ENCODE results near the gene SMARCA1.

SMARCA1 gene

DNA sequence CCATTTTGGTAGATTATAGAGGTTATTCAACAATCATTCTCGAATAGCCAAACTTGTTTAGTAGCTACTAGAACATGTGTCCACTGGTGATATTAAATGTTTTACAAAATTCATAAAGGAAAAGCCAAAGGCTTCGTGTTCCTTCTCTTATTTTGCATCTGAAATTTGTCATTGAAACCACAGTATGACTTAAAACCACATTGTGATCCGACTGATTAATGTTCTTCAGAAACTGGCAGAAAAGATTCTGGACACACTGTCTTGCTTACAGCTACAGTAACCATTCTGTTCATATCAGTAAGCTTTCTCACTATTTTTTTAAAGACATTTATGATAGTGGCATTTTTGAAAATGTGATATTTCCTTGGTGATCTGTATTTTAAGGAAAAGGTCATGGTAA is 2.6 kb upstream of the SMARCA1 start:
- no peak for DNase-seq

- DNase-seq: no peak
Observed at GRCh38 chrX:129525162-129525561, 1.9 kb upstream of the SMARCA1 start.

DNA sequence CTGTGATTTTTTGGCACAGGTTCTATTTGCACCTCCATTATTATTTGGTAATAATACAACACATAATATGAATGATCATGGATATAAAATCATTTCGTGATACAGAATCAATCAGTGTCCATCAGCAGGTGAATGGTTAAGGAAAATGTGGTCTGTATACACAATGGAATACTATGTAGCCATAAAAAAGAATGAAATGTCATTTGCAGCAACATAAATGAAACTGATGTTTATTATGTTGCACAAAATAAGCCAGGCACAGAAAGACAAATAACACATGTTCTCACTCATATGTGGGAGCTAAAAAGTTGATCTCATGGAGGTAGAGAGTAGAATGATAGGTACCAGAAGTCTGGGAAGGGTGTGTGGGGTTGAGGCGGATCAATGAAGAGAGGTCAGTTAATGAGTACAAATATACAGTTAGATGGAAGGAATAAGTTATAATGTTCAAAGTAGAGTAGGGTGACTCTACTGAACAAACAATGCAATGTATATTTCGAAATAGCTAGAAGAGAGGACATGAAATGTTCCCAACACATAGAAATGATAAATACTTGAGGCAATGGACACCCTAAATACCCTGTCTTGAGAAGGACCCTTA is 1.1 kb upstream of the SMARCA1 start:
- no peak for DNase-seq

GRCh38 chrX:129522184-129523078 is 859 bp downstream of the SMARCA1 start:
- peak; percentile 5 for DNase-seq

GRCh38 chrX:129520151-129520550 is 3.1 kb downstream of the SMARCA1 start:
- no peak for DNase-seq

DNA sequence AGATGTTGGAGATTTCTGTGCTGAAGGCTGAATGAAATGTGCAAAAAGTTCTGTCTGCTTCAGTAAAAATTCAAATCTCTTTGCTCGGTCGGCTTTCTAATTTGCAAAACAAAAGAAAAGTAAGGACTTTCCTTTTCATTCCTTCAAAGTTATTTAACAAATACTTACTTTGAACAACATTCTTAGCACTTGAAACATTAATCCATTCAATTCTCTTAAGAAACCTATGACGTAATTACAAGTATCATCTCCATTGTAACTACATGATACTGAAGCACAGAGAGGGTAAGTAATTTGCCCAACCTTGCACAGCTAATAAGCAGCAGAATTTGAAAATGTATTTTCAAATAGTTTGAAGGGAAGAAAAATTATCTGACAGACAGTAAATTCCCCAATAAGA is 6.9 kb downstream of the SMARCA1 start:
- DNase-seq: no peak

DNA sequence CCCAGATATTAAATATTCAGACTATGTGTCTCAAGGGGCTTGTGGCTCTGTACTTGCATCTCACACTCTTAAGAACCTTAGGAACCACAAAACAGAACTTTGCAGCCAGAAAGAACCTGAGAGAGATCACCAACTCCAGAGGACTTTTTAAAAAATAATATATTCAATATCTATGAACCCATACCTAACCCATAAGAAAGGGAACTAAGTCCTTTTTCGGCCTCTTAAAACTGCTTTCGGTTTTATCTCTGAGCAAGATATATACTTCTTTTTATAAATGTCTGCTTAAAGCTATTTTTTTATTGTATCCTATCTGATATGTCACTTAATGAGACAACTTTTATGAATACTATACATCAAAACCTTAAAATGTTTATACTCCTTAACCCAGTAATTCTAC is 10.9 kb downstream of the SMARCA1 start:
- no peak for DNase-seq

DNA sequence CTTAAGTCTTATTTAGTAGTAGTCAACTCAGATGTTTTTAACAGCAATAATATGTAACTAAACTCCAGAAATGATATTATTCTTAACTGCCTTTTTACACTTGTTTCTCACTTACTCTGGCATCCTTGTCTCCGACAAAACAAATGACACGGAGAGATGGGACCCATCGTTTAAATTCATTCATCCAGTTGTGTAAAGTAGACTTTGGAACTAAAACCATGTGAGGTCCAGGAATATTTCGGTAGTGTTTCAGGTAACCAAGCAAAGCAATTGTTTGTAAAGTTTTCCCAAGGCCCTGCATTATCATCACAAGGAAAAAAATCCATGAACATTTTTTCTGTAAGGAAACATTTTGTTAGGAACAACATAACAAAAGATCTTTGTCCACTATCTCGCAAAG is 11.6 kb downstream of the SMARCA1 start:
- no peak for DNase-seq

- no peak for DNase-seq
Observed at GRCh38 chrX:129510331-129510730, 13.0 kb downstream of the SMARCA1 start.

DNA sequence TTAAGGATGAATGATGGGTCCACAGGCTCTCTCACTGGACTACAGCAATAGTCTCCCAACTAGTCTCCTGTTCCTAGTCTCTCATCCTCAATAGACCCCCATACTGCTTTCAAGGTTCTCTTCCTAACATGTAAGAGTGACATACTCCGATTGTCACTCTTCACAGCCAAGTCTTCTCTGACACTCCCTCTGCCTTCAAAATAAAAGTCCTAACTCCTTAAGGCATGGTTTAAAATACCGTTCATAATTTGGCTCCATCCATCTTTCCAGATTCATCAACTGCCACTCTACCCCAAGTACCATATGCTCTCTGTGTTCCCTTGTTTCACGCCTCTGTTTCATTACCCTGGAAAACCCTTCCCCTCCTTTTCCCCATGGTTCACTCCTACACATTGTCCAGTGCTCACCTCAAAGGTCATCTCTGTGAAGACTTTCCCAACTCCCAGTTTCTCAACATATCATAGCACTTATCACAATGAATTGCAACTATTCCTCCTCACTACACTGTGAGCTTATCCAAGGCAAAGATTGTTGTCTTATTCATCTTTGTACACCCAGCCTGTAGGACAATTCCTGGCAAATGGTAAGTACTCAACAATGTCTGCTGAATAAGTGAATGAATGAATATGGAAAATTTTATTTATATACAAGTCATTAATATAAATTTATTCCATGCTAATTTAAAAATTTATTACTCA is 26.0 kb downstream of the SMARCA1 start:
- DNase-seq: no peak

DNA sequence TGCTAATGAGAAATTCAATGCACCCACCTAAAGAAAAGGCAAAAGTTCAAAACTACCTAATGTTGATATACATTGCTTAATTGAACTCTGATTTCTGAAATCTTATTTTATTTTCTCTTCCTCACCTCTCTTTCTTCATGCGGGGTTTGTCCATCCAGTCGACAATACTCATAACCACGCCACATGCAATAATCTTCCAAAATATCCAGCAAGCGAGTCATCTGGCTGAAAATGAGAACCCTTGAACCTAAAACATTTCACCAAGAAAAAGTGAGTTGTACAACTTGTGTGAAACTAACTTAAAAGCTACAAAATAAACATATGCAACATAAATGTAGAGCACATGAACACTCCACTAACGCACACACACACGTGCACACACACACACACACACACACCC is 26.7 kb downstream of the SMARCA1 start:
- no peak for DNase-seq

DNA sequence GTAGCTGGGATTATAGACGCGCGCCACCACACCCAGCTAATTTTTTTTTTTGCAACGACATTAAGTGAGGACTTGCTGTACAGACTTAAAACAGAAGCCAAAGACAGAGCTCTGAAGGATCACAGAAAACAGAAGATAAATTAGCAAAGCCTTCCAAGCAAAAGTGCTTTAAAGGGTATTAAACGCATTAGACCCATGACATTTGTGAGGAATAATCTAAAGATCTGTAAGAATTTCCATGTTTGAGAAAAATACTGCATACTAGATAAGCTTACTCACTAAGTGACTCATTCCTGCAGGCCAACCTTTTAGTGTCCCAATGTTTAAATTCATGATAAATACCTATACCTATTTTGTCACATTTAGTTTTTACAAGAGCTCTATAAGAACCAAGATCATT is 27.4 kb downstream of the SMARCA1 start:
- no peak for DNase-seq

- DNase-seq: no peak
Observed at GRCh38 chrX:129494887-129495286, 28.4 kb downstream of the SMARCA1 start.

DNA sequence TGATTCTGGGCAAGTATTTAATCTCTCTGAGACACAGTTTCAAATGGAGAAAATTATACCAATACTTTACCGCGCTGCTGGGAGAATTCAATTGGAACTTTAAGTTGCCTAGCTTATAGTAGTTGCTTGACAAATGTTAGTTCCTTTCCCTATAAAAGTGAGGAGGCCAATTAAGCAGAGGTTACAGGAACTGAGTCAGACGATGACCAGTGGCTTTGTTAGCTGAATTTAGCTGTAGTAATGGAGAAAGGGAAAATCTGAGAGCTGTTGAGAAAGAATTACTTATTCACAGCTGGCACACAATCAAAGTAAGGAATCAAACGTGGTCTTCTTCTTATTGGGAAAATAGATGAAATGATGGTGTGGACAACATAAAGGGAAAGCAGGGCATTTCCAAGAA is 29.6 kb downstream of the SMARCA1 start:
- no peak for DNase-seq

GRCh38 chrX:129490330-129490729 is 33.0 kb downstream of the SMARCA1 start:
- no peak for DNase-seq

GRCh38 chrX:129488359-129488758 is 34.9 kb downstream of the SMARCA1 start:
- DNase-seq: no peak

DNA sequence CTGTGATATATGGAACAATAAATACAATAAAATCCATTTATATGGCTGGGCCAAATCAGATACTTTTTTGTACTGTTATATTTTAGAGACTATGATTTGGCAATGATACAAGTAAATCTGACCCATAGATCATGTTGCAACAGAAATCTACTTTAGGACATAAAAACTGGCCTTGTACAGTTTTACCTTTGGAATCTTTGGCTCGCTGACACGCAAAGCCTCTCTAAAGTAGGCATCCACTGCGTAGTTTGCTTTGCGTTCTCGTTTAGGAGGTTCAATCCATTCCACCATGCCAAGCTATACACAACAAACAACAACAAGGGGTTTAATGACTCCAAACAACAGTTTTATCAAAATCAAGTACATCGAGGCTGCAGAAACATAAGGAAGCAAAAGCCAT is 42.4 kb downstream of the SMARCA1 start:
- DNase-seq: no peak

DNA sequence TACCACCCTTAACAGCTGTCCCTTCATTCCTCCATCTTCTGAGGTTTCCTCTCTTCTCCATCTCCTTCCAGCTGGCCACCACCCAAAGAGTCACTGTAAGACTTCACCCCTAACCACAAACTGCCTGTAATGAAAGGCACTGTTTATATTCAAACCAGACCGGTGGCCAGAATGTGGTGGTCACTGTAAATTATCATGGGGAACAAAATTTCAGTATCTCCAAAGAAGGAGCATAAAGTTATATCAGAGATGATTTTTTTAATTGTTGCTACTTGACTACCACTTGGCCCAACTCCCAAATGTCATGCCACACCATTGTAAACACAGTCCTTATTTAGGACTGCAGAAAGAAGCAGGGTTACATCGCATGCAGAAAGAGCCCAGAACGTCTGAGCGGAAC is 44.8 kb downstream of the SMARCA1 start:
- DNase-seq: no peak

- DNase-seq: no peak
Observed at GRCh38 chrX:129472116-129472515, 51.2 kb downstream of the SMARCA1 start.

DNA sequence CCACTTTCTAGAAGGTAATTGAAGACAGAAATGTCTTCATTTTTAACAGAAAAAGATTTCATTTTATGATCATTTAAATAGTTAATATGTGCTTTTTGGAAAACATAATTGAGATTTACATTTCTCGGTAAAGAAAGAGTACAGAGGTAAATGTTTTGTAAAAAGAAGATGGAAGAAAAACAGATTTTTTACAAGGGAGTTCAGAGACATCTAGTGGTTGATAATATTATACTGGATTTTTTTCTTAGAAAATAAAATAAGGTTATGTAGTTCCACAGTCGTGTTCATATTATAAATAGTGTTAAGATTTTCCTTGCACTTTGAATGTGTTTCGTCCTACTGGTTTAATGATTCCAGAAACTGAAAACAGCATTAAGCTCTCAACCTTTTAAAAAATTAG is 60.6 kb downstream of the SMARCA1 start:
- no peak for DNase-seq

GRCh38 chrX:129461801-129462456 is 61.4 kb downstream of the SMARCA1 start:
- DNase-seq: no peak

DNA sequence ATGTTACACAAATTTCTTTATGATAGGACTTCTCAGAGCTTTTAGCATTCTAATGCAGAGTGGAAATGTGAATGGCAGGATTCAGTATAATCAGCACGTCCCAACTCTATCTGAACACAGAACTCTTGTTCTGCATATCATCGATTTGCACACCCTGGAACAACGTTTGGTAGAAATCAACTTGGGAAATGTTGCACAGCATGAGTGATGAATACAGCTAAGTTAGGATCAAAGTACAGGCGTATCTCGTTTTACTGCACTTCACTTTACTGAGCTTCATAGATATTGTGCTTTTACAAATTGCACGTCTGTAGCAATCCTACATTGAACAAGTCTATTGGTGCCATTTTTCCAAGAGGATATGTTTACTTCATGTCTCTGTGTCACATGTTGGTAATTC is 70.8 kb downstream of the SMARCA1 start:
- no peak for DNase-seq

- no peak for DNase-seq
Observed at GRCh38 chrX:129450123-129450522, 73.2 kb downstream of the SMARCA1 start.

GRCh38 chrX:129449148-129449547 is 74.1 kb downstream of the SMARCA1 start:
- DNase-seq: no peak

Data from NCI-H1417 treated with DMSO at 0.1 percent for 48 hours (cell line).